H4 (cell line): ENCODE results near the gene UBE4B. TPM values are rescaled to one million over a fixed set of nuclear protein-coding genes. Genes with fewer than 3 reads are reported as not detected.
"Not testable (repeated sequence)": the region's sequence is repeated elsewhere in the genome, so short reads cannot be mapped to it uniquely, and the experiment has no call there.

Source experiments
- DNase-seq: peaks from one replicate; pipeline ENCODE4 v3.0.0-alpha.2; 2015; ENCODE audit warnings: low spot score
- total RNA-seq: library from RNA; depleted of rRNA; stranded (reverse); fragments of >200 nt; shearing (Covaris generic); gene quantifications from 2 replicates; pipeline ENCODE4 v1.2.3, GENCODE V29; 2014; rRNA removed

The UBE4B gene
- total RNA-seq, 1 experiment from 2014 or later: 32.4 TPM

GRCh38 chr1:10209905-10210810 lies 177.4 kb downstream of the UBE4B start, which contains the start of gene KIF1B:
TSS of gene KIF1B (plus strand) at chr1:10210570. CDS start at chr1:10232329, 21,759 bp downstream.
- DNase-seq: peak; percentile 94

GRCh38 chr1:10210841-10211804 lies 178.4 kb downstream of the UBE4B start:
- DNase-seq: peak; percentile 77

- DNase-seq: no peak
Observed at GRCh38 chr1:10211805-10212410, 179.2 kb downstream of the UBE4B start.

- no peak for DNase-seq
Observed at GRCh38 chr1:10212476-10212875, 179.7 kb downstream of the UBE4B start.

- DNase-seq: no peak
Observed at GRCh38 chr1:10213186-10213705, 180.5 kb downstream of the UBE4B start.

- no peak for DNase-seq
Observed at GRCh38 chr1:10216090-10216749, 183.5 kb downstream of the UBE4B start.

GRCh38 chr1:10217748-10218441 lies 185.1 kb downstream of the UBE4B start:
- DNase-seq: peak; percentile 43

- DNase-seq: no peak
Observed at GRCh38 chr1:10220200-10220599, 187.4 kb downstream of the UBE4B start.

GRCh38 chr1:10220657-10221056 lies 187.9 kb downstream of the UBE4B start:
- not testable (repeated sequence) for DNase-seq

- DNase-seq: no peak
Observed at GRCh38 chr1:10225573-10225972, 192.8 kb downstream of the UBE4B start.

- no peak for DNase-seq
Observed at GRCh38 chr1:10228528-10228927, 195.8 kb downstream of the UBE4B start.

GRCh38 chr1:10229903-10230302 lies 197.1 kb downstream of the UBE4B start:
- no peak for DNase-seq

Other genes starting within 250 kb of the UBE4B start
- gene CLSTN1, start 209.0 kb upstream of the UBE4B start, total RNA-seq: 31.0 and 35.3 TPM in 2 replicates
- gene CTNNBIP1, start 122.7 kb upstream of the UBE4B start, total RNA-seq: 16.6 and 18.9 TPM in 2 replicates
- gene LZIC, start 89.6 kb upstream of the UBE4B start, total RNA-seq: 27.4 and 37.8 TPM in 2 replicates
- gene NMNAT1, start 89.5 kb upstream of the UBE4B start, total RNA-seq: 3.5 and 5.8 TPM in 2 replicates
- not detected in 2 replicates for gene RBP7, start 35.7 kb upstream of the UBE4B start, total RNA-seq
- gene KIF1B, start 177.6 kb downstream of the UBE4B start, total RNA-seq: 11.4 and 13.6 TPM in 2 replicates